ENCODE measurements around the gene SP6. TPM values are rescaled to one million over a fixed set of nuclear protein-coding genes. Genes with fewer than 3 reads are reported as not detected.

SP6 gene
- total RNA-seq, 2 experiments from 2014 or later = 0.05 TPM; not detected in 1

GRCh38 chr17:47807421-47807820 lies 43.5 kb downstream of the SP6 start:
- peaks cover 5% of the 10 kb centered on the region for H3K4me1 Mint-ChIP-seq (ENCODE audit: low read depth)
- DNase-seq (no peak), ATAC-seq (no peak)
- ChIA-PET CTCF (no interaction called here), POLR2A (no interaction called here)
- peaks cover 2% of the 10 kb centered on the region for H3K27me3 Mint-ChIP-seq (ENCODE audit: low read depth)
- peaks cover 36% of the 10 kb centered on the region for H3K36me3 Mint-ChIP-seq (ENCODE audit: low read depth)
- H3K27ac Mint-ChIP-seq = no peak overlapping the region
- H3K9me3 Mint-ChIP-seq (ENCODE audit: insufficient read depth) = no peaks in the 10 kb centered on the region
- no peak overlapping the region for H3K4me3 Mint-ChIP-seq

- H3K27me3 Mint-ChIP-seq (ENCODE audit: low read depth) = peaks cover 2% of the 10 kb centered on the region
- no peak overlapping the region for H3K4me3 Mint-ChIP-seq
- ATAC-seq (no peak), DNase-seq (no peak)
- H3K9me3 Mint-ChIP-seq (ENCODE audit: insufficient read depth) = no peaks in the 10 kb centered on the region
- POLR2A ChIA-PET = no interaction called here
- no peak overlapping the region for H3K27ac Mint-ChIP-seq
- H3K36me3 Mint-ChIP-seq (ENCODE audit: low read depth) = peaks cover 32% of the 10 kb centered on the region
- peaks cover 5% of the 10 kb centered on the region for H3K4me1 Mint-ChIP-seq (ENCODE audit: low read depth)
- CTCF ChIA-PET = no interaction called here
These were observed 44.1 kb downstream of the SP6 start for GRCh38 chr17:47806913-47807255.

- Mint-ChIP-seq H3K4me3 (no peak overlapping the region), H3K36me3 (ENCODE audit: low read depth) (peaks cover 25% of the 10 kb centered on the region), H3K4me1 (ENCODE audit: low read depth) (peaks cover 2% of the 10 kb centered on the region), H3K27ac (no peak overlapping the region), H3K27me3 (ENCODE audit: low read depth) (peaks cover 2% of the 10 kb centered on the region), H3K9me3 (ENCODE audit: insufficient read depth) (no peaks in the 10 kb centered on the region)
- ChIA-PET CTCF (no interaction called here), POLR2A (no interaction called here)
- ATAC-seq (no peak), DNase-seq (no peak)
These were observed 44.7 kb downstream of the SP6 start for GRCh38 chr17:47806026-47806912.

- CTCF ChIA-PET = interaction anchor here (1.3 kb wide), 1 partner anchor 188 kb away, joined by 3 read pairs; no protein-coding TSS in a partner anchor
- H3K9me3 Mint-ChIP-seq (ENCODE audit: insufficient read depth) = no peaks in the 10 kb centered on the region
- POLR2A ChIA-PET = interaction anchor here (0.5 kb wide), 1 partner anchor 642 kb away, joined by 4 read pairs; no protein-coding TSS in a partner anchor
These were observed 46.5 kb downstream of the SP6 start for GRCh38 chr17:47804461-47804860.

GRCh38 chr17:47803751-47804150 lies 47.2 kb downstream of the SP6 start:
- Mint-ChIP-seq H3K27me3 (ENCODE audit: low read depth) (peaks cover 2% of the 10 kb centered on the region), H3K9me3 (ENCODE audit: insufficient read depth) (no peaks in the 10 kb centered on the region), H3K27ac (no peak overlapping the region), H3K36me3 (ENCODE audit: low read depth) (peaks cover 15% of the 10 kb centered on the region), H3K4me3 (no peak overlapping the region), H3K4me1 (ENCODE audit: low read depth) (no peaks in the 10 kb centered on the region)
- DNase-seq (no peak), ATAC-seq (no peak)
- ChIA-PET CTCF (interaction anchor here (1.3 kb wide), 1 partner anchor 188 kb away, joined by 3 read pairs; no protein-coding TSS in a partner anchor), POLR2A (interaction anchor here (0.5 kb wide), 1 partner anchor 643 kb away, joined by 4 read pairs; no protein-coding TSS in a partner anchor)

More at GRCh38 chr17:47804461-47804860, 46.5 kb downstream of the SP6 start:
- Mint-ChIP-seq H3K4me3 (no peak overlapping the region), H3K4me1 (ENCODE audit: low read depth) (no peaks in the 10 kb centered on the region), H3K36me3 (ENCODE audit: low read depth) (peaks cover 15% of the 10 kb centered on the region), H3K27me3 (ENCODE audit: low read depth) (peaks cover 2% of the 10 kb centered on the region), H3K27ac (no peak overlapping the region)
- DNase-seq = no peak
- ATAC-seq = no peak

GRCh38 chr17:47803201-47803600 lies 47.8 kb downstream of the SP6 start:
- DNase-seq (no peak), ATAC-seq (no peak)
- Mint-ChIP-seq H3K9me3 (ENCODE audit: insufficient read depth) (no peaks in the 10 kb centered on the region), H3K27ac (no peak overlapping the region), H3K4me3 (no peak overlapping the region), H3K4me1 (ENCODE audit: low read depth) (no peaks in the 10 kb centered on the region), H3K36me3 (ENCODE audit: low read depth) (peaks cover 12% of the 10 kb centered on the region), H3K27me3 (ENCODE audit: low read depth) (peaks cover 2% of the 10 kb centered on the region)
- ChIA-PET POLR2A (no interaction called here), CTCF (interaction anchor here (0.7 kb wide), 3 partner anchors 129 to 140 kb away, joined by 3 read pairs; no protein-coding TSS in a partner anchor)

- no peak overlapping the region for H3K4me3 Mint-ChIP-seq
- ChIA-PET POLR2A (no interaction called here), CTCF (interaction anchor here (0.6 to 2.1 kb wide), 13 partner anchors 10 to 153 kb away, joined by 3 to 10 read pairs (median 3); no protein-coding TSS in a partner anchor)
- peaks cover 8% of the 10 kb centered on the region for H3K36me3 Mint-ChIP-seq (ENCODE audit: low read depth)
- ATAC-seq (peak; percentile 91), DNase-seq (peak; percentile 76)
- peaks cover 3% of the 10 kb centered on the region for H3K27me3 Mint-ChIP-seq (ENCODE audit: low read depth)
- no peaks in the 10 kb centered on the region for H3K4me1 Mint-ChIP-seq (ENCODE audit: low read depth)
- H3K9me3 Mint-ChIP-seq (ENCODE audit: insufficient read depth) = no peaks in the 10 kb centered on the region
- no peak overlapping the region for H3K27ac Mint-ChIP-seq
These were observed 48.5 kb downstream of the SP6 start for GRCh38 chr17:47802341-47803022.

- Mint-ChIP-seq H3K4me3 (no peak overlapping the region), H3K27ac (no peak overlapping the region), H3K27me3 (ENCODE audit: low read depth) (peaks cover 5% of the 10 kb centered on the region), H3K36me3 (ENCODE audit: low read depth) (peaks cover 2% of the 10 kb centered on the region), H3K4me1 (ENCODE audit: low read depth) (no peaks in the 10 kb centered on the region), H3K9me3 (ENCODE audit: insufficient read depth) (no peaks in the 10 kb centered on the region)
- ChIA-PET CTCF (interaction anchor here (0.6 to 2.1 kb wide), 12 partner anchors 9 to 153 kb away, joined by 3 to 10 read pairs (median 3); no protein-coding TSS in a partner anchor), POLR2A (interaction anchor here (1.1 kb wide), 1 partner anchor 69 kb away, joined by 3 read pairs; the partner anchor contains the start of gene TBX21)
- DNase-seq (no peak), ATAC-seq (no peak)
These were observed 49.1 kb downstream of the SP6 start for GRCh38 chr17:47801906-47802305.

GRCh38 chr17:47801176-47801765 lies 49.7 kb downstream of the SP6 start:
- CTCF ChIA-PET = interaction anchor here (0.8 to 2.1 kb wide), 8 partner anchors 9 to 152 kb away, joined by 3 to 10 read pairs (median 4); no protein-coding TSS in a partner anchor
- Mint-ChIP-seq H3K4me1 (ENCODE audit: low read depth) (no peaks in the 10 kb centered on the region), H3K27ac (no peak overlapping the region), H3K27me3 (ENCODE audit: low read depth) (peaks cover 5% of the 10 kb centered on the region), H3K9me3 (ENCODE audit: insufficient read depth) (no peaks in the 10 kb centered on the region), H3K4me3 (no peak overlapping the region), H3K36me3 (ENCODE audit: low read depth) (no peaks in the 10 kb centered on the region)
- no peak for ATAC-seq
- no peak for DNase-seq
- POLR2A ChIA-PET = interaction anchor here (1.1 kb wide), 1 partner anchor 68 kb away, joined by 3 read pairs; the partner anchor contains the start of gene TBX21

GRCh38 chr17:47800686-47801085 lies 50.3 kb downstream of the SP6 start:
- H3K27ac Mint-ChIP-seq = no peak overlapping the region
- no peaks in the 10 kb centered on the region for H3K36me3 Mint-ChIP-seq (ENCODE audit: low read depth)
- ATAC-seq = no peak
- no peak overlapping the region for H3K4me3 Mint-ChIP-seq
- CTCF ChIA-PET = interaction anchor here (1.6 to 2.1 kb wide), 2 partner anchors 101 to 136 kb away, joined by 9 to 10 read pairs; no protein-coding TSS in a partner anchor
- H3K4me1 Mint-ChIP-seq (ENCODE audit: low read depth) = no peaks in the 10 kb centered on the region
- no peaks in the 10 kb centered on the region for H3K9me3 Mint-ChIP-seq (ENCODE audit: insufficient read depth)
- POLR2A ChIA-PET = no interaction called here
- peaks cover 5% of the 10 kb centered on the region for H3K27me3 Mint-ChIP-seq (ENCODE audit: low read depth)
- no peak for DNase-seq

GRCh38 chr17:47797797-47798196 lies 53.2 kb downstream of the SP6 start:
- ATAC-seq = no peak
- ChIA-PET POLR2A (no interaction called here), CTCF (interaction anchor here (0.9 kb wide), 1 partner anchor 99 kb away, joined by 4 read pairs; no protein-coding TSS in a partner anchor)
- H3K9me3 Mint-ChIP-seq (ENCODE audit: insufficient read depth) = no peaks in the 10 kb centered on the region
- H3K36me3 Mint-ChIP-seq (ENCODE audit: low read depth) = no peaks in the 10 kb centered on the region
- H3K4me3 Mint-ChIP-seq = no peak overlapping the region
- H3K27ac Mint-ChIP-seq = no peak overlapping the region
- peaks cover 13% of the 10 kb centered on the region for H3K27me3 Mint-ChIP-seq (ENCODE audit: low read depth)
- no peaks in the 10 kb centered on the region for H3K4me1 Mint-ChIP-seq (ENCODE audit: low read depth)
- DNase-seq = no peak
